ENCODE results near the gene VPS39.

GRCh38 chr15:42194513-42194912 lies 13.6 kb downstream of the VPS39 start:
- no peak for TF ChIP-seq CTCF (IDR thresholded peaks at IDR 0.05 in 2 of 3, conservative IDR thresholded peaks at IDR 0.05 in 1 of 3; ENCODE audit: insufficient read depth in 2 of 3, low read depth in 1 of 3, low read length in 3 of 3)
- no peak for TF ChIP-seq YBX1 (IDR thresholded peaks at IDR 0.05)
- no peak for TF ChIP-seq ZZZ3 (IDR thresholded peaks at IDR 0.05)
- TF ChIP-seq MAX (CRISPR knock-in tag; IDR thresholded peaks at IDR 0.05): no peak
- TF ChIP-seq SP1 (CRISPR knock-in tag; IDR thresholded peaks at IDR 0.05): no peak
- no peak for TF ChIP-seq POLR2A (conservative IDR thresholded peaks at IDR 0.05)
- no peak for TF ChIP-seq HIVEP1 (CRISPR knock-in tag; IDR thresholded peaks at IDR 0.05)
- TF ChIP-seq NCOA1 (IDR thresholded peaks at IDR 0.05; ENCODE audit: low read depth): no peak
- no peak for TF ChIP-seq REST (IDR thresholded peaks at IDR 0.05; ENCODE audit: borderline replicate concordance)
- TF ChIP-seq REST (CRISPR knock-in tag; IDR thresholded peaks at IDR 0.05; ENCODE audit: low read depth): no peak
- no peak for TF ChIP-seq MAFK (IDR thresholded peaks at IDR 0.05; ENCODE audit: low read length)

All from K562 (cell line).